ENCODE results near the gene USP43. TPM values are rescaled to one million over a fixed set of nuclear protein-coding genes. Genes with fewer than 3 reads are reported as not detected.

USP43 gene
- total RNA-seq, 4 donors from 2014 or later, result 0.17 to 0.84 (median 0.17) TPM; not detected in 1

- H3K9me3 ChIP-seq, result peaks cover 0 to 14% (median 2%) of the 10 kb centered on the region in 4 donors
- 92% methylated on average over 4 of the region's 4 CpGs for WGBS
- intact Hi-C loops (cut with DNase I), result no loop called here
Measured at GRCh38 chr17:9676084-9676483, 30.8 kb downstream of the USP43 start.

GRCh38 chr17:9676820-9677310, 31.5 kb downstream of the USP43 start:
- DNase-seq (ENCODE audit: extremely low spot score), result no peak
- H3K27me3 ChIP-seq, result no peaks in the 10 kb centered on the region
- 91% methylated on average over 4 of the region's 4 CpGs for WGBS
- no peak overlapping the region for H3K4me3 ChIP-seq
- no peaks in the 10 kb centered on the region for H3K4me1 ChIP-seq
- intact Hi-C loops (cut with DNase I), result no loop called here
- no peak for TF ChIP-seq CTCF (IDR thresholded peaks at IDR 0.05)
- no peak for TF ChIP-seq POLR2AphosphoS5 (IDR thresholded peaks at IDR 0.05)
- TF ChIP-seq POLR2A (IDR thresholded peaks at IDR 0.05; ENCODE audit: low read depth), result no peak
- TF ChIP-seq EP300 (IDR thresholded peaks at IDR 0.05), result no peak
- H3K36me3 ChIP-seq, result no peaks in the 10 kb centered on the region
- H3K9me3 ChIP-seq, result peaks cover 0 to 14% (median 2%) of the 10 kb centered on the region in 4 donors
- no peak overlapping the region for H3K27ac ChIP-seq (replicated peaks in 1 of 4)

More at GRCh38 chr17:9676084-9676483, 30.8 kb downstream of the USP43 start:
- Histone ChIP-seq H3K27me3 (no peaks in the 10 kb centered on the region), H3K27ac (replicated peaks in 1 of 4) (no peak overlapping the region), H3K4me3 (no peak overlapping the region), H3K36me3 (no peaks in the 10 kb centered on the region), H3K4me1 (no peaks in the 10 kb centered on the region)
- no peak for DNase-seq (ENCODE audit: extremely low spot score)
- no peak for TF ChIP-seq POLR2AphosphoS5 (IDR thresholded peaks at IDR 0.05)
- no peak for TF ChIP-seq CTCF (IDR thresholded peaks at IDR 0.05)

- Histone ChIP-seq H3K27me3 (no peaks in the 10 kb centered on the region), H3K4me3 (no peak overlapping the region), H3K27ac (replicated peaks in 1 of 4) (no peak overlapping the region), H3K36me3 (no peaks in the 10 kb centered on the region), H3K9me3 (peaks cover 0 to 14% (median 2%) of the 10 kb centered on the region in 4 donors), H3K4me1 (no peaks in the 10 kb centered on the region)
- DNase-seq (ENCODE audit: extremely low spot score), result no peak
- TF ChIP-seq CTCF (IDR thresholded peaks at IDR 0.05) (no peak), POLR2A (IDR thresholded peaks at IDR 0.05; ENCODE audit: low read depth) (no peak), POLR2AphosphoS5 (IDR thresholded peaks at IDR 0.05) (no peak), EP300 (IDR thresholded peaks at IDR 0.05) (no peak)
- intact Hi-C loops (cut with DNase I), result no loop called here
- 64% methylated on average over 7 of the region's 7 CpGs for WGBS
Measured at GRCh38 chr17:9677411-9677810, 32.1 kb downstream of the USP43 start.

DNA sequence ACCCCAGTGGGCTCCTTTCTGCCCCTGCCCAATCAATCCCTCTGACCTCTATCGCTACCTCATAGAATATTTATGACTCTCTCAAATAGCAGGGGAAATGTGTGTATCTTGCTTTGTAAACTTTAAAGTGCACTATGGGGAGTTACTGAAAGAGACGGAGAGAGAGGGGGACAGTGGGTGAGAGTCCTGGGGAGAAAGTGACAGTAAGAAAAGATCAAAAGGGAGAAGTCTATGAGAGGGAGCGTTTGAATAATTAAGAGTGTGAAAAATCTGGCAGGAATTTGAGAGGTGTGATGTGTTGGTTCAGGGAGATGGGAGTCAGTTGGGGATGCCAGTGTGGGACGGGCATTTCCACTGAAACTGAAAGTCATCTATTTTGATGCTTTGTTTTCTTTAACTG, 32.6 kb downstream of the USP43 start:
- Histone ChIP-seq H3K36me3 (no peaks in the 10 kb centered on the region), H3K9me3 (peaks cover 0 to 14% (median 2%) of the 10 kb centered on the region in 4 donors), H3K4me1 (no peaks in the 10 kb centered on the region), H3K4me3 (no peak overlapping the region), H3K27me3 (no peaks in the 10 kb centered on the region), H3K27ac (replicated peaks in 1 of 4) (no peak overlapping the region)
- no peak for DNase-seq (ENCODE audit: extremely low spot score)
- intact Hi-C loops (cut with DNase I), result no loop called here
- WGBS, result 66% methylated on average over 4 of the region's 4 CpGs
- TF ChIP-seq EP300 (IDR thresholded peaks at IDR 0.05) (no peak), CTCF (IDR thresholded peaks at IDR 0.05) (no peak), POLR2AphosphoS5 (IDR thresholded peaks at IDR 0.05) (no peak), POLR2A (IDR thresholded peaks at IDR 0.05; ENCODE audit: low read depth) (no peak)

Measured in esophagus muscularis mucosa (tissue), 4 donors.